ENCODE data around the gene TNFRSF18.

The TNFRSF18 gene

GRCh38 chr1:1213345-1214265, 7.2 kb upstream of the TNFRSF18 start, which contains the start of gene TNFRSF4:
Gene TNFRSF4 (minus strand): TSS chr1:1214153. CDS start chr1:1214127, 26 bp downstream.
- H3K4me3 ChIP-seq (ENCODE audit: low read depth, low read length): no peak within 1 kb of the TSS

DNA sequence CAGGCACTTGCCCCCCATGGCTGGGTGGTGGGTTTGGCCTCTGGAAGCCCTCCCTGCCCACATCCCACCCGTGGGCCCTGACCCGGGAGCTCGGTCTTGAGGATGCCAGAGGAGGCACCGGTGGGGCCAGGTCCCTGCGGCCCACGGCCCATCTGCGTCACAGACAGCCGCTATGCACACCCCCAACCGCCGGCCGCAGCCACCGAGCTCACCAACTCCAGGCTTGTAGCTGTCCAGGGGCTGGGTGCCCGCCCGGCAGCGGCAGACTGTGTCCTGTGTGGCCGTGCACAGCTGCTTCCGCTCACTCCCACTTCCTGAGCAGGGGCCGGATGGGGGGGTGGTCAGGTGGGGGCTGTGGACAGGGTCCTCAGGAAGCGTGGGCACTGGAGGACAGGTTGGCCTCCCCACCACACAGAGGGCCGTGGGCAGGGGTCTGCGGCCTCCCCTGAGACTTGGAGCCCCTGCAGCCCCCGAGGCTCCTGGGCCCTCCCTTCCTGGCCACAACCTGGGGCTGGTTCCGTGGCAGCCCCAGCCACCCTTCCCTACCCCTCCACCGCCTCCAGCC, 6.5 kb upstream of the TNFRSF18 start:
- H3K4me3 ChIP-seq (ENCODE audit: low read depth, low read length): no peak overlapping the region

DNA sequence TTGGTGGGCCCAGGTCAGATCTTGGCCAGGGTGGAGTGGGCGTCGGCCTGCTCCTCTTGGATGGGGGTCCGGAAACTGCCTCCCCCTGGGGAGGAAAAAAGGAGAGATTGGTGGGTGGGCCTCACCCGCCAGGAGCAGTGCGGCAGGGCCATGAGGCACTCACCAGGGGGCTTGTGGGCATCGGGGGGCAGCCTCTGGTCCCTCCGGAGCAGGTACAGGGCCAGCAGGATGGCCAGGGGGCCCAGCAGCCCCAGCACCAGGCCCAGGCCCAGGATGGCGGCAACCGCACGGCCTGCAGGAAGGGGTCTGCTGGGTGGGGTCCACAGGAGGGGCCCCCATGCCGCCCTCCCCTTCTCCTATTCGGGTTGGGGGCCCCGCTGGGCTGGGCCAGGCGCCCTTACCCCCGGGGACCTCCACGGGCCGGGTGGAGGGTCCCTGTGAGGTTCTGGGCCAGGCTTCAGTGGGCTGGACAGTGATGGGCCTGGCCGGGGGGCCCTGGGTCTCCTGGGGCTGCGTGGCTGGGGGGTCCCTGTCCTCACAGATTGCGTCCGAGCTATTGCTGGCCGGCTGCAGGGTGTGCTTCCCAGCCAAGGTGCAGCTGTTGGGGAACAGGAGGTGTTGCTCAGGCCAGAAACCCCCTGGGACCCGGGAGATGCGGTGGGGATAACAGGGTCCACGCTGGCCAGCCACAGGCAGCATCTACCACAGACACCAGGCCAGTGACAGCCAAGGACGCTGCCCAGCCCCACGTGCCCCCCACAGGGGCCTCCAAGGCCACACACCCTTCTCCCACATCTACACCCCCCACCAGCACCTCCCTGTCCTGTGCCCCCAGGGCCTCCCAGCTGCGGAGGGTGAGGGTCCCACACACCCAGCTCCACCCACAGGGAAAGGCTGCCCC, 5.4 kb upstream of the TNFRSF18 start:
- no peak overlapping the region for H3K4me3 ChIP-seq (ENCODE audit: low read depth, low read length)

- no peak overlapping the region for H3K4me3 ChIP-seq (ENCODE audit: low read depth, low read length)
Measured at GRCh38 chr1:1210726-1211540, 4.5 kb upstream of the TNFRSF18 start.

GRCh38 chr1:1208713-1209433, 2.5 kb upstream of the TNFRSF18 start:
- H3K4me3 ChIP-seq (ENCODE audit: low read depth, low read length): no peak overlapping the region

DNA sequence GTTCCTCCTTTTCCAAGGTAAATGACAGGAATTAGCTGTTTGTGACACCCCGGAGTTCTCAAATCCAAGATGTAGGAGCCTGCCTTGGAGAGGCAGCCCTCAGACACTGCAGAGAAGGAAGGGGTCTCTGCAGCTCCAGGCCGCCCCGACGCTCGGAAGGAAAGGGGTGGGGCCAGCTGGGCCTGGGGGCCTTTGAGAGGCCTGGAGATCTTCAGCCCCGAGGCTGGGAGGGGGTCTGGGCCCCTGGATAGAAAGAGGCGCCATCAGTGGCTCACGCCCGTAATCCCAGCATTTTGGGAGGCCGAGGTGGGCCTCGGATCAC, 1.1 kb upstream of the TNFRSF18 start:
- H3K4me3 ChIP-seq (ENCODE audit: low read depth, low read length): no peak overlapping the region

DNA sequence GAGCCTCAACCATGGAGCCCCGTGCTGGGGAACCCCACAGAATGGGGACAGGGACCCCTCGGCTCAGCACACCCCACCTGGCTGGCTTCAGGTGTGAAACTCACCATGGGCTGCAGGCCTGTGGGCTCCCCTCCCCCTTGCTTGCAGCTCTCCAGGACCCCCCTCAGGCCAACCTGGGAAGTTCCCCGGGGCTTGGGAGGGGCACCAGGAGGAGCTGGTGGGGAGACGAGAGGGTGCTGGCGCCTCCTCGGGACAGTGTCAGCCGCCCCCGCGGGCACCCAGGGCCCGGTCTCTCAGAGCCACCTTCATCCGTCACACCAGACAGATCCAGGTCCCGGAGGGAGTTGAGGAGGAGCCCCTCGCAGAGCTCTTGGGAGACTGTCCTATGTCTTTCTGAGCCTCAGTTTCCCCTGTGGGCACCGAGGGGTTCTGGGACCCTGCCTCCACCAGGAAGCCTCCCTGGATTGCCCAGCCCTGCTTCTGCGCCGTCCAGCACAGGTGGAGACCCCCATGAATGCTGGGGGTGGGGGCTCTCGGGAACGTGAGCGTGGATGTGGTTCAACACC, 657 bp upstream of the TNFRSF18 start:
- no peak overlapping the region for H3K4me3 ChIP-seq (ENCODE audit: low read depth, low read length)

- H3K4me3 ChIP-seq (ENCODE audit: low read depth, low read length): no peak overlapping the region
Measured at GRCh38 chr1:1205769-1206375, 520 bp downstream of the TNFRSF18 start.

DNA sequence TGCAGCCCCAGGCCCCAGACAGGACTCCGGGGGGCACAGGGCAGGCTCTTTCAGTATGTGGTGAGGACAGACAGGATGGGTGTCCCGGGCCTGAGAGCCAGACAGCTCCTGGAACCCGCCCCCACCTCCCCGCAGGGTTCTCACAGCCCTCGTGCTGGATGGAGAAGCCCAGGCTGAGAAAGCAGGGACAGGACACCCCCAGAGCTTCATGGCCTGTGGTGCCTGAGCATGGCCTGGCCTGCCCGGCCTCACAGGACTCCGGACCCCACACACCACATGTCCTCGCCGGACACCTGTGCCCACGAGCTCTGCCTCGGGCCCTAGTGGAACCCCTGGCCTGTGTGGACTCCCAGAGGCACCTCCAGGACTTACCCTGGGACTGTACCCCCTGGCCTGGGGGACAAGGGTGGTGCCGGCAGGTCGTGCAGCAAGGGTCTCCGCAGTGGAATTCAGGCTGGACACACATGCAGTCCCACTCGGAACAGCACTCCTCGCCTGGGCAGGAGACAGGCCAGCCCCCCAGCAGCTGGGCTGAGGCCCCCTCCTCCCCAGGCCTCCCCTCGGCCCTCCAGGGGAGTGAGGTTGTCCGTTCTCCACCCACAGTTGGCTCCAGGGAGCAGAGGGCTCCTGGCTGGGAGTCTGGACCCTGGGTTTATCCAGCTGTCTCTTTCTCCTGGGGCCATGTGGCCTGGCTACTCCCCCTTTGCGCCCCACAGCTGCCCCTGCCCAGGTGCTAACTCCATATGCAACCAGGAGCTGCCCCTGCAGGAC, 1.2 kb downstream of the TNFRSF18 start:
- no peak overlapping the region for H3K4me3 ChIP-seq (ENCODE audit: low read depth, low read length)

DNA sequence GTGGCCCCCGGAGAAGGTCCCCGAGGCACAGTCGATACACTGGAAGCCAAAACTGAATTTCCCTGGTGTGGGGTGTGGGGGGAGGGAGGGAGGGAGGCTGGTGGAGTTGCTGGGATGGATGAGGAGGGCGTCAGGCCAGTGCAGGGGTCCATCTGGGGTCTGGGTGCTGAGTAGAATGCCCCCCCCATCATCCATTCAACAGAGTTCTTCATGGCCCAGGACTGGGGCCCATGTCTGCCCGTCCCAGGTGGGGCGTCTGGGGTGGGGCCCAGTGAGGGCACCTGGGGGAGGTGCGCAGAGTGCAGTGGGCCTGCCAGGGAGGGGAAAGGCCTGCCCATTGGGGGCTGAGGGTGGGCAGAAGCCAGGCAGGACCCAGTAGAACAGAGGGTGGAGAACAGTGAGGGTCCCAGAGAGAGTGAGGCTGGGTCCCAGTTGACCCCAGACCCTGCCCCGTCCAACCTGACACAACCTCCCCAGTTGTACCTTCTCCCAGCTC, 1.9 kb downstream of the TNFRSF18 start:
- no peak overlapping the region for H3K4me3 ChIP-seq (ENCODE audit: low read depth, low read length)

- H3K4me3 ChIP-seq (ENCODE audit: low read depth, low read length): no peak overlapping the region
Measured at GRCh38 chr1:1203561-1204424, 2.6 kb downstream of the TNFRSF18 start.

DNA sequence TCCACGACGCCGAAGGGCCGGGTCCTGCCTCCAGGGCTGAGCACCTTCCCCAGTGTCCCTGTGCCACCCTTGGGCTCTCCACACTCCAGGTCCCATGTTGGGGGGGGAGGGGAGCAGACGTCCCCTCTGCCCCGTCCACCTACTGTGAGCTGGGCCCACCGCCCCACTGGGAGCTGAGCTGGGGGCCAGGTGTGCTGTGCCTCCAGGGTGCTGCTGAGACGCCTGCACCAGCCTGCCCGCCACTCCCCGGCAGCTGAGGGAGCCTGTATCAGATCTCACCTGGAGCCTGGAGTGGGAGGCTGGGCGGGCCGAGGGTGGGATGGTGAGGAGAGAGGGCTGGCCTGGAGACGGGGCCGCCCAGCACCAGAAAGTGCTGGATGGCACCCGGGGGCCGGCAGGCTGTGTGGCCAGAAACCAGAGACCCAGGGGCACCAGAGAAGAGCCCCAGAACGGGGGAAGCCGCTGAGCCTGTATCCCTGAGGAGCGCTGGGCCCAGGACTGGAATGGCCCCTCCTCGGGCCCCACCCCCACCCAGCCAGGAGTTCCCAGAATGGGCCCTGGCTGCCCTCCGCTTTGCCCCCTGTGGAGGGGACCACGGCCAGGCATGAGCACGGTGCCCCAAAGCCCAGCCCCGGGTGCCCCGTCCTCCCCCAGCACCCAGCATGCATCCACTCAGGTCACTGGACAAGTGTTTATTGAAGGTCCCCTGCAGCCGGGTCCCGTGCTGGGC, 3.4 kb downstream of the TNFRSF18 start:
- H3K4me3 ChIP-seq (ENCODE audit: low read depth, low read length): no peak overlapping the region

DNA sequence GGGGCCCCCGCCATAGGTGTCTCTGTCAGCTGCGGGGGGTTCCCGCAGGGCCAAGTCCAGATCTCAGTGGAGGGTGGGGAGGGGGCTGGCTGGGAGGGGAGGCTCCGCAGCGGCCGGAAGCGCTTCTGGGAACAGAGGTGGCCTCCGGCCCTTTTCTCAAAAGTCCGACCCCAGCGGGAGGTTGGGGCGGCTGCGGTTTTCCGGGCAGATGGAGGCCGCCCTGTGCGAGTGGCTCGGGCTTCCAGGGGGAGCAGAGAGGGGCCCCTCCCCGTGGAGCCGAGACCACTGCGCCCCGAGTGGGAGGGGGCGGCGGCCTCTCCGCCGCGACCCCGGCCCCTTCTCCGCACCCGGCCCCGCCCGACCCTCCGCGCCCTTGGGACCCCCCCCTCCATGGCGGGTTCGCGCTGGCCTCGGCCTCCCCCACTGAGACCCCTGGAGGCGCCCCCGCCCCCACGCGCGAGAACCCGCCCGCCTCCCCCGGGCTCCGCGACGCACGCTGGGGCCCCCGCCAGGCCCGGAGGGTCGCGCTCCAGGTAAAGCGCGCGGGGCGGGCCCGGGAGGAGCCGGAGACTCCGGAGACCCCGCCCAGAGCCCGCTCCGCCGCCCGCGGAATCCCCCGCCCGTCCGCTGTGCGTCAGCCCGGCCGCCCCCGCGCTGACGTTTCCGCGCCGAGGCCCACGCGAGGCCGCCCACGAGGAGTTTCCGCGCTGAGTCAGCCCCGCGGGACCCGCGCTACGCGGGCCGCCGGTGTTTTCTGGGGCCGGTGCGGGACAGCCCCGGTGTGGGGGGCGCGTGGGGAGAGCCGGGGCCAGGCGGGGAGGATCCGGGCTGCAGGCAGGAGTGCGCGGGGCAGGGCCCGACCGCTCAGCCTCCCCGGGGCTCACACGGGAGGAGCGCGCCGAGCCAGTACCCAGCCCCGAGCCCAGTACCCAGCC, 5.2 kb downstream of the TNFRSF18 start:
- H3K4me3 ChIP-seq (ENCODE audit: low read depth, low read length): no peak overlapping the region

DNA sequence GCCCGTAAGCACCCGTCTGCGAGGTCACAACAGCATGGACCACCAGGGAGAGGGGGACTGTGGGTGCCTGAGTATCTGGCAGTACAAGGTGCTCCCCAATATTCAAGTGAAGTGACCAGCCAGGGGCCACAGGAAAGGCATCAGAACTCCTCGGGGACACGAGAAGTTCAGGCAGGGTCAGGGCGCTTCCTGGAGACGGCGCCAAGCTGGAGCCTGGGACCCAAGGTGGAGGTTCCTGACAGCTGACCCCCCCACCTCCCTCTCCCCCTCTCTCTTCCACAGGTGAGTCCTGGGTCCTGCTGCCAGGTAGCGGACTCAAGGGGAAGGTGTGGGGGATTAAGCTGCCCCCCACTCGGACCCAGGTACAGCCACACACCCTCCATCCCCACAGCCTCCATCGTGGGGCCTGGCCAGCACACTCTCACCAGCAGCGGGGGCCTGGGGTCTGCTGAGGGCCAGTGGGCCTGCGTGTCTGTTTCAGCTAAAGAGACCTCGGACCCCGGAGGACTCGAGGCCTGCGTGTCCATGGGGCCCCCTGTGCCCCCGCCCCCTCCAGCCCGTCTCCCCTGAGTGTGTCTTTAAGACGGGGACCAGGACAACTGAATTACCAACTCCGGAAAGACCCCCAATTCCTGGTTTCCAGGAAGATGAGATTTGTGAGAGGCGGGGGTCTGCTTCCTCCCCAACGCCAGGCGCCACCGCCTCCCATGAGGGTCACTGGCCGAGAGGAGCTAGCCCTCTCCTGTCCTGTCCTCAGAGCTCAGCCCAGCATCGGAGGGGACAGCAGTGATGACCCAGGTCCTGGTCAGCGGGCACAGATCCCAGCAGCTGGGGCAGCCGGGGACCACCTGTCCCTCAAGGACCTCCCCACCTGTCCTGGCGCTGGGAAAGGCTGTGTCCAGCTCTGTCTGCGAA, 6.2 kb downstream of the TNFRSF18 start:
- no peak overlapping the region for H3K4me3 ChIP-seq (ENCODE audit: low read depth, low read length)
